Left lung (tissue), 10 donors: Measurements from ENCODE around the gene S100A5. TPM values are rescaled to one million over a fixed set of nuclear protein-coding genes. Genes with fewer than 3 reads are reported as not detected.

ENCODE experiments used
- ATAC-seq: fragments of 200-7000 bp; cut with Tn5 transposase; one replicate; pipeline ENCODE4 v1.9.1; 2020; ENCODE audit warnings: moderate library complexity
- DNase-seq, 4 donors: peaks; one replicate each; pipeline ENCODE4 v3.0.0-alpha.2; 2013 to 2020
- H3K27ac ChIP-seq, 2 donors: fragments of 200-600 bp; sonication (generic) in 1 of 2; one replicate each; pipeline versions ENCODE4 v1.5.0 to v1.8.0; 2020 to 2021
- H3K27me3 ChIP-seq, 2 donors: fragments of 200-600 bp; sonication (generic) in 1 of 2; one replicate each; pipeline versions ENCODE4 v1.5.0 to v1.8.0; 2020 to 2021
- H3K36me3 ChIP-seq, 2 donors: fragments of 200-600 bp; sonication (generic) in 1 of 2; one replicate each; pipeline versions ENCODE4 v1.5.0 to v1.8.0; 2020 to 2021
- H3K4me1 ChIP-seq, 2 donors: fragments of 200-600 bp; one replicate each; pipeline ENCODE4 v1.8.0; 2021
- H3K4me3 ChIP-seq, 2 donors: fragments of 200-600 bp; sonication (generic) in 1 of 2; one replicate each; pipeline versions ENCODE4 v1.5.0 to v1.8.0; 2020 to 2021; ENCODE audit warnings: mild to moderate bottlenecking in 1 of 2
- H3K9me3 ChIP-seq, 2 donors: fragments of 200-600 bp; sonication (generic) in 1 of 2; one replicate each; pipeline versions ENCODE4 v1.5.0 to v1.8.0; 2020 to 2021
- intact Hi-C, 2 donors: fragments of 100-400 bp; cut with DNase I; formaldehyde crosslinking; loops; one replicate each; pipeline versions ENCODE4 v1.11.2 to v1.14.2; 2022
- polyA plus RNA-seq, 6 donors: library from polyadenylated mRNA; unstranded; fragments of 120-200 nt; gene quantifications; one replicate each; pipeline ENCODE4 v1.2.1, GENCODE V29; 2013; ENCODE audit not compliant: insufficient read length in 6 of 6
- total RNA-seq, 2 donors: library from RNA; stranded (reverse); fragmentation: NEBNext Ultra II Directional; extraction: Animal tissue kit (Norgen Biotek cat#: 25700); gene quantifications; one replicate each; pipeline ENCODE4 v1.2.1, GENCODE V29; 2021
- TF ChIP-seq, protein P1 (sequence below), 2 donors: fragments of 200-600 bp; sonication (generic) in 1 of 2; IDR thresholded peaks; one replicate each; pipeline versions ENCODE4 v1.5.0 to v1.8.0; 2021; ENCODE audit warnings: antibody characterized with exemption in 2 of 2
- donor health status: DM: no; HTN: yes; CAD: no.
- donor health status: DM: no; HTN: no; CAD: no.

S100A5 gene
- total and polyA plus RNA-seq, 8 donors: 0.18 to 0.42 (median 0.36) TPM; not detected in 4

DNA sequence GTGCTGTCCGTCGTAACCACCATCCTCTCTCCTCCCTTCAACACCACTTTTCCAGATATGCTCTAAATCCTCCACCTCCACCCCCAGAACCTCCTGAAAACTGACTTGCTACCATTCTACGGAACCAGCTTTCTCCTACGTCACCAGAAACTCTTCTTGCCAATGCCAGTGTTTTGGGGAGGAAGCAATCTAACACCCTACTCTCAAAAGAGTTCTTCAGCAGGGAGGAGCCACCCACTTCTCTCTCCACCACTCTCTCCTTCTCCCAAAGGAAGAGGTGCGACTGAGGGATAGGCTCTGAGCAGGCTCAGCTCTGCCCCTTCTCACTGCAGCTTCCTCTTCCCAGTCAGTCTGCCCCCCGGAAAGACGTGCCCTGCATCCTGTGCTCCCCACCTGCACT, 31.0 kb upstream of the S100A5 start:
- no peaks in the 10 kb centered on the region for H3K27me3 ChIP-seq
- H3K36me3 ChIP-seq: no peaks in the 10 kb centered on the region
- H3K4me1 ChIP-seq: peaks cover 22 to 51% of the 10 kb centered on the region in 2 donors
- DNase-seq: no peak
- peak overlapping the region in 1 of 2 donors; percentile 83 for H3K27ac ChIP-seq
- no peaks in the 10 kb centered on the region for H3K9me3 ChIP-seq
- TF ChIP-seq, protein P1, sequence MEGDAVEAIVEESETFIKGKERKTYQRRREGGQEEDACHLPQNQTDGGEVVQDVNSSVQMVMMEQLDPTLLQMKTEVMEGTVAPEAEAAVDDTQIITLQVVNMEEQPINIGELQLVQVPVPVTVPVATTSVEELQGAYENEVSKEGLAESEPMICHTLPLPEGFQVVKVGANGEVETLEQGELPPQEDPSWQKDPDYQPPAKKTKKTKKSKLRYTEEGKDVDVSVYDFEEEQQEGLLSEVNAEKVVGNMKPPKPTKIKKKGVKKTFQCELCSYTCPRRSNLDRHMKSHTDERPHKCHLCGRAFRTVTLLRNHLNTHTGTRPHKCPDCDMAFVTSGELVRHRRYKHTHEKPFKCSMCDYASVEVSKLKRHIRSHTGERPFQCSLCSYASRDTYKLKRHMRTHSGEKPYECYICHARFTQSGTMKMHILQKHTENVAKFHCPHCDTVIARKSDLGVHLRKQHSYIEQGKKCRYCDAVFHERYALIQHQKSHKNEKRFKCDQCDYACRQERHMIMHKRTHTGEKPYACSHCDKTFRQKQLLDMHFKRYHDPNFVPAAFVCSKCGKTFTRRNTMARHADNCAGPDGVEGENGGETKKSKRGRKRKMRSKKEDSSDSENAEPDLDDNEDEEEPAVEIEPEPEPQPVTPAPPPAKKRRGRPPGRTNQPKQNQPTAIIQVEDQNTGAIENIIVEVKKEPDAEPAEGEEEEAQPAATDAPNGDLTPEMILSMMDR (IDR thresholded peaks at IDR 0.05): no peak
- intact Hi-C loops: no loop called here
- no peak overlapping the region for H3K4me3 ChIP-seq
- no peak for ATAC-seq

DNA sequence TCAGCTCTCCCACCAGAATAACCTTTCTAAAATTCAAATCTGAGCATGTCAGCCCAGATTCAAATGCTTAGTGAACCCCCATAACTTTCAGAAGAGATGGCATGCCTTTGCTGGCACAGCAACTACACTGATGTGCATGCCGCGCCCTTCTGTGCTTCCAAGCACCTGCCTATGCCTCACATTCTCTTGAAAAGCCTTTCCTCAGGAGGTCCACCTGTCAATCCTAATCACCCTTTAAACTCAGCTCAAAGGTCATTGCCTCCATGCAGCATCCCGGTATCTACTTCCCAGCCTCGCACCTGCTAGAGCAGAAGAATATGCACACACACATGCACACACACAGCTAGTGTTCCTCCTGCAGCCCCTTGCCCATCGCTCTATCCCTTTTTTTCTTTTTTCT, 30.1 kb upstream of the S100A5 start:
- intact Hi-C loops: no loop called here
- TF ChIP-seq, protein P1 (IDR thresholded peaks at IDR 0.05): no peak
- Histone ChIP-seq H3K4me3 (no peak overlapping the region), H3K27me3 (no peaks in the 10 kb centered on the region), H3K9me3 (no peaks in the 10 kb centered on the region), H3K27ac (no peak overlapping the region), H3K4me1 (peaks cover 30 to 59% of the 10 kb centered on the region in 2 donors), H3K36me3 (no peaks in the 10 kb centered on the region)
- ATAC-seq (no peak), DNase-seq (no peak)

DNA sequence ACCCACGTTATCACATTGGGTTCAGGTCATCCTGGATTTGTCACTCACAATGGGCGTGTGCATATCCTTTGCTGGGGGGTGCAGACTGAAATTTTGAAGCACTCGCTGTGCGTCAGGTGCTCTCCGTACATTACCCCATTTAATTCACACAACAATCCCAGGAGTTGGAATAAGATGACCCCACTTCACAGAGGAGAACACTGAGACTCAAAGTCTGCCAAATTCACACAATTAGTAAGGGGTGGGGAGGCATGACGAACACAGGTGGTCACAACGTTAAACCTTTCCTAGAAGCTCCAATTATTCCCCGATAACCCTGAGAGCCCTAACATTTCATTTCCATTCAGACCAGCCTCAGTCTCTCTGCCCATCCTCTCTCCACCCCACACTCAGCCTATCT, 28.7 kb upstream of the S100A5 start:
- intact Hi-C loops: loop anchor here (5.0 to 10.0 kb wide), 3 partner anchors 37 to 57 kb away; no protein-coding TSS in a partner anchor
- TF ChIP-seq, protein P1 (IDR thresholded peaks at IDR 0.05): no peak
- Histone ChIP-seq H3K4me3 (no peak overlapping the region), H3K9me3 (no peaks in the 10 kb centered on the region), H3K27ac (no peak overlapping the region), H3K27me3 (no peaks in the 10 kb centered on the region), H3K36me3 (no peaks in the 10 kb centered on the region), H3K4me1 (peaks cover 37 to 73% of the 10 kb centered on the region in 2 donors)
- no peak for ATAC-seq
- DNase-seq: no peak

DNA sequence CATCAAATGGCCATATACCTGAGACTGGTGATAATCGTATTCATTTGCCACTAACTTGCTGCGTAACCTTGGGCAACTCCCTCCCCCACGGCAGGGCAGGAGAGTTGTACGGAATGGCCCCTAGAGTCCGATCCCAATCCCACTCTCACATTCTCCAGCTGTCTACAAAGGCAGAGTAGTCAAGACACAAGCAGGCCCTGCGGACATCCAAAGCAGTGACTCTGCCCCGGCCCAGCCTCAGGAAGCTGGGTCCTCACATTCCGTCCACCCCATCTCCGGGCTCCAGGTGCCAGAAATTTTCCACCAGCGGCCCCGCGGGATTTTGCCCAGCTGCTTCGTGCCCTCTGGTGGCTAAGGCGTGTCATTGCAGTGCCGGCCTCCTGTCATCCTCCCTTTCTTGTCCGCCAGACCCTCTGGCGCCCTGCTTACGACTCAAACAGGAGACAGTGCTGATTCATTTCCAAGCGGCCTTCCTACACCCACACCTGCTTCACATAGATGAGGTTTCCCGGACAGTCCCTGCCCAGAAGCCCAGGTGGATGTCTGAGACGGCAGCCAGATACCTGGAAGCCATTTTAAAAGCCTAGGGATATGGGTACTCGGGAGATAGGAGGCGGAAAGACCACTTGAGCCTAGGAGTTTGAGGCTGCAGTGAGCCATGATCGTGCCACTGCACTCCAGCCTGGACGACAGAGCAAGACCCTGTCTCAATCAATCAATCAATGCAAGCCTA, 27.8 kb upstream of the S100A5 start:
- Histone ChIP-seq H3K36me3 (no peaks in the 10 kb centered on the region), H3K9me3 (no peaks in the 10 kb centered on the region), H3K4me1 (peaks cover 37 to 77% of the 10 kb centered on the region in 2 donors), H3K27me3 (no peaks in the 10 kb centered on the region), H3K4me3 (peak overlapping the region in 1 of 2 donors; percentile 17), H3K27ac (peak overlapping the region; percentile 95 to 98)
- DNase-seq: peak; percentile 76 to 96 (median 88)
- ATAC-seq: peak; percentile 45
- TF ChIP-seq, protein P1 (IDR thresholded peaks at IDR 0.05): peak; percentile 98
- intact Hi-C loops: loop anchor here (5.0 to 10.0 kb wide), 3 partner anchors 36 to 56 kb away; no protein-coding TSS in a partner anchor

GRCh38 chr1:153567621-153568366, 27.1 kb upstream of the S100A5 start:
- no peak for ATAC-seq
- no peak for DNase-seq
- TF ChIP-seq, protein P1 (IDR thresholded peaks at IDR 0.05): no peak
- Histone ChIP-seq H3K4me1 (peaks cover 35 to 72% of the 10 kb centered on the region in 2 donors), H3K27me3 (no peaks in the 10 kb centered on the region), H3K27ac (peak overlapping the region; percentile 95 to 98), H3K9me3 (no peaks in the 10 kb centered on the region), H3K36me3 (no peaks in the 10 kb centered on the region), H3K4me3 (peak overlapping the region in 1 of 2 donors; percentile 17)
- intact Hi-C loops: loop anchor here (5.0 to 10.0 kb wide), 3 partner anchors 35 to 55 kb away; no protein-coding TSS in a partner anchor
